ENCODE measurements around the gene RAB11FIP4.
A peak's percentile ranks its signal among the peaks of the same experiment; 100 is the strongest.

RAB11FIP4 gene

DNA sequence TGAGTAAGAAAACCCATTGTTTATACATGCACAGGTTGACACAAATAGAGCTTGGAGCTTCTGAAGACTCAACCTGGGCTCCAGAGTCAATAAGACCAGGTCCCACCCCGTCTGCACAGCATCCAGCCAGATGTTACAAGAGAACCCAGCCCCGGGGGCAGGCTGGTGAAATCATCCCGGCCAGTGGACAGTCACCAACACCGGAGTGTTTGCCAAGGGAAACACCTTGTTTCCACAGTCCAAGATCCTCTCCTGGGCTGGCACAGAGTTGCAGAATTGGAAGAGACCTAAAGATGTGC lies 90.3 kb downstream of the RAB11FIP4 start:
- DNase-seq (ENCODE audit: extremely low read depth in 1 of 2, low read depth in 1 of 2) = no peak

DNA sequence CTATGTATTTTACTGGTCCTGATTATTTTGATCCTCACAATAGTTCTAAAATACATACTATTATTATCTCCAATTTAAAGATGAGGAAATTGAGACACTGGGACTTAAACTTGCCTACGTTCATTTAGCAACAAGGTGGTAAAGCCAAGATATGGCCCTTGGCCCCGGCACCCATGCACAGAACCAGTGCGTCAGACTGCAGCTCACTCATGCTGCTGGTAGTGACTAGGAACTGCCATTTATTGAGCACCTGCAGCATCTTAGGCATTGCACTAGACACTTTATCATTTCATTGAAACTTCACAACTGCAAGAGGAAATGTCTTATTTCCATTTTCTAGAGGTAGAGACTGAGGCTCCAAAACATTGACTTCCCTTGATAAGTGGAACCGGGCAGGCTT lies 93.3 kb downstream of the RAB11FIP4 start:
- DNase-seq (ENCODE audit: extremely low read depth in 1 of 2, low read depth in 1 of 2) = no peak

DNA sequence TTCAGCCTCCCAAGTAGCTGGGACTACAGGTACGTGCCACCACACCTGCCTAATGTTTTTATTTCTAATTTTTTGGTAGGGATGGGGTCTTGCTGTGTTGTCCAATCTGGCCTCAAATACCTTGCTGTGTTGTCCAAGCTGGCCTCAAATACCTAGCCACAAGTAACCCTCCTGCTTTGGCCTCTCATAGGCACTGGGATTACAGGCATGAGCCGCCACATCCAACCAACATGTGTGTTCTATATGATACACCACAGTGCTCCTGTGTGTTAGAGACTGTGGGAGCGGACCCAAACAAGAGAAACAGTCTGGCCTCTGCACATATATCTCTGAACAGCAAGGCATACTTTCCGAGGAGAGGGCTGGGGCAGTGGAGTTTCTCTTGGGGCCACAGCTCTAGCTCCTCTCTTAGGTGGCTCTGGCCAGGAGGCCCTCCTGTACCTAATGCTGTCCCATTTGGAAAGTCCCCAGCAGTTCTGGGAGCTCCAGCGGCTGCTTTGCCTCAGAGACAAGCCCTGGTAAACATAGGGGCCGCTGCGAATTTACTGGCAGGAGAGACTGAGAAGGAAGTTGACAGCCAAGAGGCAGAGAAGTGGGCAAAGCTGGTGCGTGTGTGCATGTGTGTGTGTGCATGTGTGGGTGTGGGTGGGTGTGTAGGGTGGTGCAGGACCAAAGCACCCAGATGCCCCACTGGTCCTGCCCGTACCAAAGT lies 95.0 kb downstream of the RAB11FIP4 start:
- DNase-seq (ENCODE audit: extremely low read depth in 1 of 2, low read depth in 1 of 2) = no peak

DNA sequence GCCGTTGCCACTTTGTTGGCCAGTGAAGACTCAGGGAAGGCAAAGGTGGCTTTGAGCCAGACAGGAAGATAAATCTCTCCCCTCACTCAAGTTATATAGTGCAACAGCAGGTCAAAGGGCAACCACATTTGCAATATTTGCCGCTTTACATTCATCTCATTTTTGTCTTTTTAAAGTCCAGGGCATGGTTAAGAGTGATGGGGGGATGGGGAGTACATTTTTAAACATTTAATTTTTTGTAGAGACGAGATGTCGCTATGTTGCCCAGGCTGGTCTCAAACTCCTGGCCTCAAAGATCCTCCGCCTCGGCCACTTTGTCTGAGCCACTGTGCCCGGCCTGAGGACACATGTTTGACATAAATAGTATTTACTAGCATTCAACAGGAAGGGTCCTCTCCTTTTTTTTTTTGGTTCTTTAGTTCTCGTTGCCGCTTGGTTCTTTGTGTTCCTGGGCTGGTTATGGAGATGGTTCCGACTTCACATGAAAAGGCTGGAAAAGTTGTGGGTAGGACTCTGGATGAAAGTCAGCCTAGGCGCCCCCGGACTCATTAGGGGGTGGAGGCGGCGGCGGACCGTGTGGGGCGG lies 95.7 kb downstream of the RAB11FIP4 start:
- DNase-seq (ENCODE audit: extremely low read depth in 1 of 2, low read depth in 1 of 2) = no peak

DNA sequence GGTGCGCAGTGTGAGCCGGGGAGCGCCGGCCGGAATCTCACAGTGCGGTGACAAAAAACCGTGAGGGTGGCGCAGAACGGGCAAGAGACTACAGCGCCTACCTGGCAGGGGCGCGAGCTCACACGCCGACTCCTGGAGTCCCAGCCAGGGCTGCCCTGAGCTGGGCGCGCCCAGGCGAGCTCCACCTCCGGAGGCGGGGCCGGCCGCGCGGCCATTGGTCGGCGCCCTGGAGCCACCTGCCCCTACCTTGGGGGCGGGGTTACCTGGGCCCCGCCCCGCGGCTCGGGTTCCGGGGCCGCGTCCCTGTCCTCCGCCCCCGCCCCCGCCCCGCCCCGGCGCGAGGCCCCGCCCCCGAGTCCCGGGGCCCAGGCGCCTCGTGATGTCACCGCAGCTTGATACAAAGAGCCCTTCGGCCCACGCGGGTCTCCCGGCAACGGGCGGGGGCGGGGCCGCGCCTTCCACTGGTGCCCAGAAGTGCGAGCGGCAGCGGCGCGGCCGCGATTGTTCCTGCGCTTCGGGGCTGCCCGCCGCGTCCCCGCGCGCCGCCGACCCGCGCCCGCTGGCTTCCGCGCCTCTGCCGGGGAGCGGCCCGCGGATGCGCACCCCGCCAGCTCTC lies 96.3 kb downstream of the RAB11FIP4 start:
- DNase-seq (ENCODE audit: extremely low read depth in 1 of 2, low read depth in 1 of 2) = peak; percentile 87 to 95

DNA sequence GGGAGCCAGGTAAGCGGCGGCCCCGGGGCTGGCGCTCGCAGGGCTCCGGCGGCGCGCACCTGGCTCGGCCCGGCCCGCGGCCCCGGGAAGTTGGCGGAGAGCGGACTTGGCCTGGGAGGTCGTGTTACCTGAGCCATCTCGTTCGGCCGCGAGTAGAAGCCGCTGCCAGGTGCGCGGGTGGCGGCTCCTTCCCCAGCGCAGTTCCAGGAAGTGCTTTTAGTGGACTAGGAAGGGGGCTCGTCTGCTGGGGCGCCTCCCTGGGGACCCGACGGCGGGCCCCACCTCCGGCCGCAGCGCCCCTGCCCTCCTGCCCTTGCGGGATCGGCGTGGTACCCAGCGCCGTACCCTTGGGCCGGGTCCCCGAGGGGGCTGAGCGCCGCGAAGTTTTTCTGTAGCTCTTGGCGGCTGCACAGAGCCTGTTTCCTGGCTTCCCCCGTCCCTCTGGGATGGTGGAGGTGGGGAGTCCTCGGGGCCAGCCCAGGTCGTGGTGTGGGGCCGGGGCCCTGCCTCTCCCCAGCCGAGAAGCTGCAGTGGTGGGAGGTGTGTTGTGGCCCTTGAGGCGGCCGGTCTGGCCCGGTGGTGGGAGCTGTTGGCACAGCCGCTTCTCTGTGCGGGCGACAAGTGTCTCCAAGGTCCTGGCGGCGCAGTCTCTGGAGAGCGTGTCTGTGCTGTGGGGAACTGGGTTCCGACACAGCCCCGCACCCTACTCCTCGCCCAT lies 96.9 kb downstream of the RAB11FIP4 start:
- DNase-seq (ENCODE audit: extremely low read depth in 1 of 2, low read depth in 1 of 2) = no peak

DNA sequence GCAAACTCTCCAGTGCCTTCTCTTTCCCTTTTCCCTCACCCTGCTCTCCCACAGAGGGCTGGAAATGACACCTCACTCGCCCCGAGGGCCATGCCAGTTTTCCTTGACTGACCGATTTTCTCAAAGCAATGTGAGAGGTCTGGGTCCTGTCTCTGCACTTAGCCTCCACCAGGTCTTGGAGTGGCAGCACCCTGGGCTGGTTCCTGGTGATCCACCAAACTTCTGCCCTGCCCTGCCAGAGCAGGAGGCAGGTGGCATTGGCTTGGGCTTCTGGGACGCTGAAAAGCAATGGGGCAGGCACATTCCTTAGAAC lies 97.5 kb downstream of the RAB11FIP4 start:
- no peak for DNase-seq (ENCODE audit: extremely low read depth in 1 of 2, low read depth in 1 of 2)

DNA sequence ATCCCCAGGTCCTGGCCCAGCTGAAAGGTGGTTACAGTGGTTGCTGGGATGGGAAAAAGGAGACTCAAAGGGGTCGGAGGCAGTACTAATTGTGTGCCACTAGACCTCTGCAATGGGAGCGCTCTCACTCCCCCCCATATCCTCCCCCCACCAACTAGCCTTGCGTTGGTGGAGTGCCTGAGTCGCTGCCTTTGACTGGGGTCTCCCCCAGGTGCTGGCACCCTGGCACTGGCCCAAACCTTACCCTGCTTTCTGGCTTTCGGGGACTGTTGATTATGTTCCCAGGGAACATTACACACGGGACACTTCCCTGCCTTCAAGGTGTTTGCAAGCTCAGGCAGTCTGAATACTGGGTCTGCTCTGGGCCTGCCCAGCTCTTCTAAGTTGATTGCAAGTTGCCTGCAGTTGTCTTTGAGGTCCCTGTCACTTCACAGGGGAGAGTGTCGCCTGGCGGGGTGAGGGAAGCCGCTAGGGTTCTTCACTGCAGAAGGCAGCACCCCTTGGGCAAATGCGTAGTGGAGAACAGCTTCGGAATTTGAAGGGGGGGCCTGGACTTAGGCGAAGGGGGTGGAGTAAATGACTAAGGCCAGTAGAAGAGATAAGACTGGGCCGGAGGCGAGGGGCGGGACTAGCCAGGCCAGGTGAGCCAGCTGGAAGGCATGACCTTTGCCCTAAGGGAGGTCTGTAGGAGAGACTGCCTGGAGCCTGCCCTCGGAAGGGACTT lies 98.0 kb downstream of the RAB11FIP4 start:
- no peak for DNase-seq (ENCODE audit: extremely low read depth in 1 of 2, low read depth in 1 of 2)

DNA sequence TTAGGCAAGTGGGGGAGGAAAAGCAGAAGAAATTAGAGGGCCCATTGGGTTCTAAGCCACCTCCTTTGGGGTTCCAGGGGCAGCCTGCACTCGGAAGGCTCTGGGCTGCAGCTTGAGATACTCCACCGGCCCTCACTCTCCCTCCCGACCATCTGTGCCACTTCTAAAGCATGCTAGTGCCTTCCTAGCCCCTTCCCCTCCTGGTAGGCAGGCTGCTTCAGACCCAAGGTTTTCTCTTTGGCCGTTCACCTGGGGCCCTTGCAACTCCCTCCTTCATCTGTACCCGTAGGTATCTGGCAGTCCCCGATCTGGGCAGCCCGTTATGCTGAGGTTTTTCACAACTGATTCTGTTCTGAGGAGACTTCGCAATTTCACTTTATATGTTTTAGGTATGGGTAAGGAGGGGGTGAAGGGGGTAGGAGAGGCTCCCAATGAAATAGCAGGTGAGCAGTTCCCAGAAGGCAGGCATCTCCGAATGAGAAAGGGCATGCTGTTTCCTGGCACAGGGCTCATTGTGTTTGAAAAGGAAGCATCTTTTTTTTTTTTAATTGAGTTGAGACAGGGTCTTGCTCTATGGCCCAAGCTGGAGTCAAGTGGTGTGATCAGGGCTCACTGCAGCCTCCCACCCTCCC lies 98.7 kb downstream of the RAB11FIP4 start:
- DNase-seq (ENCODE audit: extremely low read depth in 1 of 2, low read depth in 1 of 2) = no peak

DNA sequence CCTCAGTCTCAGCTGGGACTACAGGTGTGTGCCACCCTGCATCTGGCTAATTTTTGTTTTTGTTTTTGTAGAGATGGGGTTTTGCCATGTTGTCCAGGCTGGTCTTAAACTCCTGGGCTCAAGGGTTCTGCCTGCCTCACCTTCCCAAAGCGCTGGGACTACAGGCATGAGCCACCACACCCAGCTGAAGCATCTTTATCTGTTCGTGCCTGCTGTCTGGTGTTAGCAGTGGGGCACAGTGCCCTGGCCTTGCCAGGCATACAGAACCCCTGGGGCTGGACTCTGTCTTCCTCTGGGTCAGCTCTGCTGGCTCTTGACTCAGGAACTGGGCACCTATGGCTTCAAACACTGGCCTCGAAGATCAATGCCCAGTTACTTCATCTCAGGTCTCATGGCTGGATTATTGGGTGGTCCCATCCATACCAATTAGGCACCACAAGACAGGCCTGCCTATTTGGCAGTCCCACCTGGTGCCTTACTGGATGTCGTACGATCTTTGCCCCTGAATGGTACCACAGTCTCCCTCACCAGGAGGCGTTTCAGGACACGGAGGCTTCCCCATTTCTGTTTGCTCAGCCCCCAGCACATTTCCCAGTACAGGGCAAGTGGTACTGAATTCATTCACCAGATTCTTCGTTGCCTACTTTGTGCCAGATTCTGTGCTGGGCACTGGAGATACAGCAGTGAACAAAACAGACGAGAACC lies 99.3 kb downstream of the RAB11FIP4 start:
- no peak for DNase-seq (ENCODE audit: extremely low read depth in 1 of 2, low read depth in 1 of 2)

DNA sequence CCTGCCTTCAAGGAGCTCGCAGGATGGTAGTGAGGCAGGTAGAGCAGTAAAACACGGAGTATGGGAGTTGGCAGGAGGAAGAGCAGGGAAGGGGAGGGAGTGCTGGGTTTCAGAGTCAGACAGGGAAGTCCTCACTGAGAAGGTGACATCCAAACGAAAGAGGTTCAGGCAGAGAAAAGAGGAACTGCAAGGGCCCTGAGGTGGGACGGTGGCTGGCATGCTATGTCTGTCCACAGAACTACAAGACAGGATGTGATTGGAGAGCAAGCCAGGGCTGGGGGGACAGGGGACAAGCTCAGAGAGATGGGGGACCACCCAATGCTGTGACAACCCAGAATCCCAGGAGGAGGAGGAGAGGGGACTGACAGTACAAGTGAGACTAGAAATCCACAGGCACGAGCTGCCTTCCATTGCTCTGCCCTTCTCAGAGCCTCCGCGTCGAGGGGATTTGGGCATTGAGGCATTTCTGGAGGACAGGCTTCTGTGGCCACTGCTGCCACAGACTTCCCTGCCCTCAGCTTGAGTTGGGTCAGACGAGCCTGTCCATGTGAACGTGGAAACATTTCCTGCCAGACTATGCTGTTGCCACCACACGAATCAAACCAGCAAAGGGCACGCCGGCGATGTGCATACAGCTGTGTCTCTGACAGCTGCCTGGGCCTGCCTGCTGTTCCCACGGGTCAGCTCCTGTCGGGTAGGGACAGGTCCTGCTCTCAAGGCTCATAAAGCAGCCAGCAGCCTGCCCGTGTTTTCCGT lies 100.1 kb downstream of the RAB11FIP4 start:
- DNase-seq (ENCODE audit: extremely low read depth in 1 of 2, low read depth in 1 of 2) = no peak

DNA sequence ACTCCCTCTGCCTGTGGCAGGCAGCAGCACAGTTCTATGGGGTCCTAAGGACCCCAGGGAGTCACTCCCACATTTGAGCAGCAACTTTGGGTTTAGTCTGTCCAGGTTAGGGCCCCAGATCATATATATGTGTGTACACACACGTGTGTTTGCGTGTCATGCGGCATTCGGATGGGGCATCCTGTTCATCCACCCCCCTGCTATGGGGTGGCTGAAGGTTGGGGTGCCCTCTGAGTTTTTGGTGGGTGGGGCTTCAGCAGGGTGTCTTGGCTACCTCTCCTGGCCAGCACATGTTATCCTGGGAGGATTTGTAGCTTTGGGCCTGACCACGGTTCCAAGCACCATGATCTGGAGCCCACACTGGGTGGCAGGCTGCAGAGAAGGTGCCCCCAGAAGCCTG lies 100.7 kb downstream of the RAB11FIP4 start:
- no peak for DNase-seq (ENCODE audit: extremely low read depth in 1 of 2, low read depth in 1 of 2)

DNA sequence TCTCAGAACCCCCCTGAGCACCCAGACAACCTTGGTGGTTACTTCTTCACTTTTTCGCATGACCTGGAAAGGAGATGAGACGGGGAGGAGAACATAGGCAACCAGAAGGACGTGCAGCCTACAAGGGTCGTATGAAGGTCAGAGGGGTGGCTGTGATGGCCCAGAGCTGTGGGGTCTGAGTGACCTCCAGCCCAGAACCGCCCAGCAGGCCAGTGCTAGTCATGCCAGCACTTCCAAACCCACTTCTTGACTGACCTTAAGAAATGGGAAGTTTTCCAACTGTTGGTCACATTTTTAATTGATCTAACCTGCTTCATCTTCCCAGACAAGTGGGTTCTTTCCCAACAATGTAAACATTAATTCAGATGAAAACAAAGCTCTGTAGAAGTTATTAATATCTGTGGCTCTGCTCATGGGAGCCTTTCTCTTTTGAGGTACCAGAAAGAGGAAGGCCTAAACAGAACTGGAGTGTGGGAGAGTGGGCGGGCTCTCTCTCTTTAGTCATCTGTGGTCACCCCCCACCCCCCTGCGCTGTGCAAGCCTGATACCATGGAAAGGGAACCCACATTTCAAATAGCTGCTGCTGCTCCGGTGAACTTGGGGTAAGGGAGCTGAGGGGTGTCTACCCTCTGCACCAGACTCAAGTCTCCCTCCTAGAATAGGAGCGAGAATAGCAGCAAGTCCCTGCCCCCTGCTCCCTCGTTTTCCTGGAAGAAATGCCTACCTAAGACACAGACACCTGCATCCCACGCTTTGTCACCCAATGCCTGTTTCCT lies 101.6 kb downstream of the RAB11FIP4 start:
- DNase-seq (ENCODE audit: extremely low read depth in 1 of 2, low read depth in 1 of 2) = peak; percentile 29 to 40

DNA sequence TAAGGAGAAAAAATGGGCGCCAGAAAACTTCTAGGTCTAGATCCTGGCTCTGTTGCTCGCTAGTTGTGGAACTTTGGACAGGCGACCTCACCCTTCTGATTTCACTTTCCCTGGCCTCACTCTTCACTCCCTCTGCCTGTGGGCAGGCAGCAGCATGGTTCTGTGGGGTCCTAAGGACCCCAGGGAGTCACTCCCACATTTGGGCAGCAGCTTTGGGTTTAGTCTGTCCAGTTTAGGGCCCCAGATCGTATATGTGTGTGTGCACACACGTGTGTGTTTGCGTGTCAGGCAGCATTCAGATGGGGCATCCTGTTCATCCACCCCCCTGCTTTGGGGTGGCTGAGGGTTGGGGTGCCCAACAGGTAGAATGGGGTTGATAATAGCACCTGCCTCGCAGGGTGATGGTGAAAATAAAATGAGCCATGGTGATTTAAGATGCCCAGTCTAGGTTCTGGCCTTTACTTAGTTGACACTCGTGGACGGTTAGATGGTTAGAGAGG lies 102.2 kb downstream of the RAB11FIP4 start:
- no peak for DNase-seq (ENCODE audit: extremely low read depth in 1 of 2, low read depth in 1 of 2)

DNA sequence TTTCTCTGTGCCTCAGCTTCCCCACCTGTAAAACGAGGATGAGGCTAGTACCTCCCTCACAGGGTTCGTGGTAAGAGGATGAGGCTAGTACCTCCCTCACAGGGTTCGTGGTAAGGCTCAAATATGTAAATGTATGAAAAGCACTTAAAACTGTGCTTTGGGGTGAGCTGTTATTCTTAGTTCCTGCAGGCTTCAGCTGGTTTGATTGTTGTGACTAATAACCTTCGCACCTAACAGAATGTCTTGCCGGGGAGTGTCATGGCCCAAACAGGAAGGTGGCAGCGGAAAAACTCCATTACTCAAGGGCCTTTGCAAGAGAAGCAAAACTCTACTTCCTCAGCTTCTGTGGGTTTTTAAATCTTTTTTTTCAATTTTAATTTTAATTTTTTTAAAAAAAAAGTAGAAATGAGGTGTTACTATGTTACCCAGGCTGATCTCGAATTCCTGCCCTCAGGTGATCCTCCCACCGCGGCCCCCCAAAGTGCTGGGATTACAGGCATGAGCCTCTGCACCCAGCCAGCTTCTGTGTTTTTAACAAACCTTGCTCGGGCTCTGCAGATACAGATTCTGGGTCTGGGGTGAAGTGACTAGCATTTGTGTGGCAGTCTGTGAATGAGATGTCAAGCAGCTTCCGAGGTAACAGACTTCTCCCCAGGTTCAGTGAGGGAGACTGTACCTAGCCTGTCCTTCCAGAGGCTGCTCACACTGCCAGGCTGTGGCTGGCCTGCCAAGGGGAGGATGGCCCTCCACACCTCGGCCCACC lies 103.0 kb downstream of the RAB11FIP4 start:
- DNase-seq (ENCODE audit: extremely low read depth in 1 of 2, low read depth in 1 of 2) = peak; percentile 30 to 37

DNA sequence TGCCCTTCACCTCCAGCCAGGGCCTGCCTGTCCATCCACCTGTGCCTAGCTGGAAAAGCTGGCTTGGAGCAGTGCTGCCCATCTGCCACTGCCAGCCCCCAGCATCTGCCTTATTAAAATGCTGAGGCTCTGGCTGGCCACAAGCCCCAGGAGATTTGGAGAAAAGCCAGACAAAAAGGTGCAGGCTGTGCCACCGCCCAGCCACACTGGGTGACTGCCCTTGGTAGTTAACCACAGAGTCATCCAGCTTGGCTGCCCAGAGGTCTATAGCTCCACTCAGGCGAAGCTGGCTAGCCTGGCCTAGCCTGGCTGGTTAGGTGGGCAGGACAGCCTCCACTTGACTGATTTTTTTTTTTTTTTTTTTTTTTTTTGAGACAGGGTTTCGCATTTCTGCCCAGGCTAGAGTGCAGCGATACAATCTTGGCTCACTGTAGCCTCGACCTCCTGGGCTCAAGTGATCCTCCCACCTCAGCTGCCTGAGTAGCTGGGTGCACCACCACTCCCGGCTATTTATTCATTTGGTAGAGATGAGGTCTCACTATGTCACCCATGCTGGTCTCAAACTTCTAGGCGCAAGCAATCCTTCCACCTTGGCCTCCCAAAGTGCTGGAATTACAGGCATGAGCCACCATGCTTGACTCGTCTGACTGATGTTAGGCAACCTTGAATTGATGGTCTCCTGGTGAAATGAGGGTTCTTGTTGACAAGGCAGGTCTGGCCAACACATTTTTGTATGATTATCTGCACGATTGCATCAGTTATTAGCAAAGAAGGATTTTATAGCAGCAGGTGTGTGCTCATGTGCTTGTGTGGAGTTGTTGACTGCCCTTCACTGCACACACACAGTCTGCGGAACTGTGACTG lies 103.8 kb downstream of the RAB11FIP4 start:
- no peak for DNase-seq (ENCODE audit: extremely low read depth in 1 of 2, low read depth in 1 of 2)

DNA sequence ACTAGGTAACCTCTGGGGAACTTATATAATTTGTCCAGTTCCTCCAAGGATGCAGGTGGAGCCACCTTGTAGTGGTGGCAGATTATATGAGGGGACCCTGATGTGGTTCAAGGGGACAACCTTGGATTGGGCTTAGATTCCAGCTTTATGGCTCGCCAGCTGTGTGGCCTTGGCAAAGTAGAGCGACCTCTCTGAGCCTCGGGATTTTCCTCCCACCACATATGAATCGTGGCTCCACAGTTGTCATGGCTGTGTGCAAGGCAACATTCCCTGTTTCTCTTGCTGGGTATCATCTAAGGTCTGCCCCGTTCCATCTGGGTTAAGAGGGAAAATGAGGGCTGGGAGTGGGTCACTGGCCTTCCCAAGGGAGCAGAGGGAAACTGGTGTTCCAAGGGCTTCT lies 104.6 kb downstream of the RAB11FIP4 start:
- DNase-seq (ENCODE audit: extremely low read depth in 1 of 2, low read depth in 1 of 2) = no peak
